ENCODE results near the gene KDM4C. TPM values are rescaled to one million over a fixed set of nuclear protein-coding genes. Genes with fewer than 3 reads are reported as not detected.

KDM4C gene
- polyA plus RNA-seq, 4 donors: 13.4 to 19.0 (median 17.3) TPM

GRCh38 chr9:6897207-6897822 lies 139.5 kb downstream of the KDM4C start:
- no peak for DNase-seq (ENCODE audit: low read depth in 4 of 4, low spot score in 2 of 4)

DNA sequence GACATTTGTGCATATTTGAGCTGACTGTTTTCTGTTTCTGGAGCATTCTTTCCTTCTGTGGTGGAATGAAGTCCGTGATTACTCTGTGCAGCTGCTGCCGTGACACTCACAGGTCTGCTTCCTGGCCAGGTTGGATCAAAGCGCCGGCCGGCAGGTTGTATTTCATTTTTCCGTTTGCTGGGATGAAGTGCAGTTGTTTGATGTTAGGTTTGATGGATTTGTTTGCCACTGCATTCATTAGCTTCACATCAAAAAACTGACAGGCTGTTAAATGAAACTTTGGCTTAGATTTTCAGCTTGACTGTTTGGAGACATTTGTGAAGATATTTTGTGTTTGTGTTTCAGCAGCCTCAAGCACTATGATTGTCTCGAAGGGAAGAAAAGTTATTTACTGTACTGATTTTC lies 140.1 kb downstream of the KDM4C start:
- DNase-seq (ENCODE audit: low read depth in 4 of 4, low spot score in 2 of 4): peak in 3 of 4 donors; percentile 26 to 47 (median 37)

GRCh38 chr9:6899274-6899673 lies 141.5 kb downstream of the KDM4C start:
- DNase-seq (ENCODE audit: low read depth in 4 of 4, low spot score in 2 of 4): no peak

GRCh38 chr9:6900440-6900883 lies 142.7 kb downstream of the KDM4C start:
- no peak for DNase-seq (ENCODE audit: low read depth in 4 of 4, low spot score in 2 of 4)

DNA sequence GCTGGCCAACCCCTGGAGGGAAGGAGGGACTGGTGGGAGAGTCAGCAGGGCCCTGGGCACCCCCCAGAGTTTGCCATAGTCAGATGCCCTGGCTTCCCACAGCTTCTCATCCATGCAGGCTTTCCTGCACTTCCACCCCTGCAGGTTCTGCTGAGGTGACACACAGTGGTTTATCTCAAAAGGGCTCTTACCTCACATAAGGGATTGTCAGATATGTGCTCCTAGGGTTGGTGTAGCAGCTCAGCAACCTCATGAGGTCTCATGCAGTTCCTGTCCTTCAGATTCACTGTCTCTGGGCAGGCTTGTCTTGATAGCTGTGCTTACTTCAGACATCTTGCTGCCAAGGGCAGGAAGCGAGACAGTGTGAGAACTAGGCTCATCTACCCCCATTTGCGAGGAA lies 143.4 kb downstream of the KDM4C start:
- no peak for DNase-seq (ENCODE audit: low read depth in 4 of 4, low spot score in 2 of 4)

- DNase-seq (ENCODE audit: low read depth in 4 of 4, low spot score in 2 of 4): no peak
Observed at GRCh38 chr9:6902423-6902822, 144.7 kb downstream of the KDM4C start.

GRCh38 chr9:6904371-6904770 lies 146.6 kb downstream of the KDM4C start:
- DNase-seq (ENCODE audit: low read depth in 4 of 4, low spot score in 2 of 4): no peak

DNA sequence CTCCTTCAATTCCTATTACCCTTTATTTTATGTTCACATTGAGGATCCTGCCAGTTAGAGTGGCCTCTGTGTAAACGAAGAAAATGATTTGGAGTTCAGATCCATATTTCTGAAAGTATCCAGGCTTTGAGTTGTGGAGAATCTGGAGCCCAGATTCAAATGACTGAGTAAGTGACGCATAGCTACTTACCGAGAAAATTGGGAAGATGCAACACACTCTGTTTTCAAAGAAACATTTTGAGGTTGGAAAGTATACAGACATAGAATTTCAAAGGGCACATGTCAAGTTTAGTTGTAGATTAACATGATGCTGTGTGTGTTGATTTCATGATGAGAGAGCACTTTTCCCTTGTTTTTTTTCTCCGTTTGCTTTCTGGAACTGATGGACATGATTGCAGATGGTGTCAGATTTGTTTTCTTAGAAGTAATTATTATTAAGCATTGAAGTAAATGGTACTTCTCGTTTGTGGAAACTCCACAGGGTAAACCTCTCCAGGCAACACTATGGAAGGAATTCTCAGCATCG lies 148.1 kb downstream of the KDM4C start:
- DNase-seq (ENCODE audit: low read depth in 4 of 4, low spot score in 2 of 4): no peak

DNA sequence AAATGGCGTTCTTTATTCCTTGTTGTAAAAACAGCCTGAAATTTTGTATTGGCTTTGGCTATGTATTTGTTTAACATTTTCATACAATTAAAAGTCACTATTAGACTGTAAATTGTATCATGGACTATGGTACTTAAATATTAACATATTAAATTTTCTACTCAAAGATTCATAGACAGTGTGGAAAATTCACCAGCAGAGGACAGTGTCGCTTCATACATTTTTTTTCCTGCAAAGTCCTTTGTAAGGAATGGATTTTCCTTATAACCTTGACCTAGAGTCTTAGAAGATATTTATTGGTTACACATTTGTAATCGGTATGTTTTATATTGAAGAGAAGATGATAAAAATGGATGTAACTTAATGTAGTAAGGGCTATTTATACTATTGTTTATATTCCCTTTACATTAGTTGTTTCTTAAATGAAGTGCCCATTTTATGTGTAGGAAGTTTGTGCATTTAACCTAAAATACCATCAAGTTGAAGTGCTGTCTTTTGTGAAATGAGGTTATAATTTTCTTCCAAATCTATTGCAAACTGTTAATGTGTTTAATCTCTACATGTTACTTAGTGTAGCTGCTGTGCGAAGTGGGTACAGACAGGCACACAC lies 150.1 kb downstream of the KDM4C start:
- DNase-seq (ENCODE audit: low read depth in 4 of 4, low spot score in 2 of 4): no peak

DNA sequence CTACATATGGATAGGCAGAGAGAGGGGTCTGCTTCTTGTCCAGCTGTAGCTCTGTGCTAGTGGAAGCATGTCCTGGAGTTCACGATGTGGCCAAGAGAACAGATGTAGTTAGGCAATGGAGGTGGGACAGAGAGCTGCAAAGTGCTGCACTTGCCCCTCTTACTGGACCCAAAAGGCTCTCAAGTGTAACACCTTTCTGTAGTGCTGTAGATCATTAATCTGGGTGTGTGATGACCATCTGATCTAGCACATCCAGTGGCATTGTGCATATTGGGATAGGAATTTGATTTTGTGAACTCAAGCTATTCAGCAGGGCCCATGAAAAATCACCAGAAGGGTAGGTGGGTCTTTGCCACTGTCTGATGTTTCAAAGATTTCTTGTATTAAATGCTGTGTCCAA lies 151.4 kb downstream of the KDM4C start:
- DNase-seq (ENCODE audit: low read depth in 4 of 4, low spot score in 2 of 4): no peak

DNA sequence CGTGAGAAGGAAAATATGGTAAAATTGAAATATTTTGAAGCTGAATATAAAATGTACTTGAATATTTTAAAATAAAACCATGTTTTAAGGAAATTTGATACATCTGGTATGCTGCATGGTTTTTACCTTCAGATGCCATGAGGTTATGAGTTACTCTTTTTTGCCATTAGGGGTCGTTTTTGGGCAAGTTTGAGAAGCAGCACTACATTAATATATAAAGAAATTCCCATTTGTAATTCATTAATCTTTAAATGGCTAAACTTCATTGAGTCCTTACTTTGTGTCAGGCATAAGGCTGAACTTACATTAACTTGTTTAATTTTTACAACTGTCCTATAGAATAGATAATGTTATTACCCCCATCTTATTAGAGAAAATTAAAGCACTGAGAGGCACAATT lies 152.3 kb downstream of the KDM4C start:
- no peak for DNase-seq (ENCODE audit: low read depth in 4 of 4, low spot score in 2 of 4)

DNA sequence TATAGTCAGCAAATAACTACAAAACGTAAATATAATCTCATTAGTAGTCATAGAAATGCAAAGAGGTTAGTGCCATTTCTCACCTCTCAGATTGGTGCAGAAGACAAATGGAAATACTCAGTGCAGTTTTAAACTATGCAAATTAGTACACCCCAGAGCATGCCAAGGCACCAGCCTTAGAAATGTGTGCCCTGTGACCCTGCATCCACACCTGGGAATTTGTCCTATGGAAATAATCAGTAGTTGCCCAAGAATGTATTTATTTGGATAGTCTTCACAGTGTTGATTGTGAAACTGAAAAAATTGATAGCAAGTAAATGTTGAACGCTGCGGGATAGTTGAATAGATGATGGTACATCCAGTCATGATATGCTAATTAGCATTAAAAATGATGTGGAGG lies 152.7 kb downstream of the KDM4C start:
- DNase-seq (ENCODE audit: low read depth in 4 of 4, low spot score in 2 of 4): no peak

- DNase-seq (ENCODE audit: low read depth in 4 of 4, low spot score in 2 of 4): no peak
Observed at GRCh38 chr9:6911901-6912638, 154.3 kb downstream of the KDM4C start.

- peak in 1 of 4 donors; percentile 17 for DNase-seq (ENCODE audit: low read depth in 4 of 4, low spot score in 2 of 4)
Observed at GRCh38 chr9:6915635-6916034, 157.9 kb downstream of the KDM4C start.

DNA sequence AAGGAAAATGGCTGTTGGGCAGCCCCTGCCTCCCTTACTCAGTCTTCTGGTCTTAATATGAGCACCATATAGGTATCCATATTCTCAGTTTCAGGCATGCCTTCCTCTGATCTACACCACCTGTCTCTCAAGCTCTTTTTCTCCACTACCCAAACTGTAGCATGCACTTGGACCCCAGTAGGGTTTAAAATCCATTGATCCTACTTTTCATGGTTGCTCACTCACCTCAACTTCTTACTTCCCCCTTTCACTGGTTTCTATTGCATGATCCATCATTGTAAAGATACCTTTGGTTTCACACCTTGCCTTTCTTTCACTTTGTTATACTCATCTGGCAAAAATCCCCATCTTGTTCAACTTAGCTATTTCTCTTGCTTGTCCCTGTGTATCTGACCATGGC lies 159.4 kb downstream of the KDM4C start:
- DNase-seq (ENCODE audit: low read depth in 4 of 4, low spot score in 2 of 4): no peak

DNA sequence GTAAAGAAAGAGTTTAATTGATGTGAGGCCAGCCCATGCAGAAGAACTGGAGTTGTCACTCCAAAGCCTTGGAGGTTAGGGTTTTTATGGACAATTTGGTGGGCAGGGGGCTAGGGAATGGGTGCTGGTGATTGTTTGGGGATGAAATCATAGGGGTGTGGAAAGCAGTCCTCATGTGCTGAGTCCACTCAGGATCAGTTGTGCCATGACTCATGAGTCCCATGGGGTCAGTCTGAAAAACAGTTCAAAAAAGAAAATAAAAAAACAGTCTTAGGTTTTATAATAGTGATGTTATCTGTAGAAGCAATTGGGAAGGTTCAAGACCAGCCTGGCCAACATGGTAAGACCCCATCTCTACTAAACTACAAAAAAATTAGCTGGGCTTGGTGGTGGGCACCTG lies 162.3 kb downstream of the KDM4C start:
- no peak for DNase-seq (ENCODE audit: low read depth in 4 of 4, low spot score in 2 of 4)

DNA sequence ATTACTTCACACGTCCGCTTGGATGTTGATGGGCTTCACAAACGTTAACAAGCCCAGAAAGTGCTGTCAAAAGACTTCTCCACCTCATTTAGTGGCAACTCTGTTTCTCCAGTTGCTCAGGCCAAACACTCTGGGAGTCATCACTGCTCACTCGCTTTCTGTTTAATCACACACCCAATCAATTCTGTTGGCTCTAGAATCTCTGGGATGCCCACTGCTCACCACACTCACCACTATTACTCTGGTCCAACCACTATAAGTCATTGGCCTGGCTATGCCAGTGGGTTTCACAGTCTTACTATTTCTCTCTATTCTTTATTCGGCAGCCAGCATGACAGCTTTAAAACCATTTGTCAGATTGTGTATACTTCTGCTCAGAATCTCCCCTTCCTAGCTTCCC lies 163.5 kb downstream of the KDM4C start:
- DNase-seq (ENCODE audit: low read depth in 4 of 4, low spot score in 2 of 4): no peak

DNA sequence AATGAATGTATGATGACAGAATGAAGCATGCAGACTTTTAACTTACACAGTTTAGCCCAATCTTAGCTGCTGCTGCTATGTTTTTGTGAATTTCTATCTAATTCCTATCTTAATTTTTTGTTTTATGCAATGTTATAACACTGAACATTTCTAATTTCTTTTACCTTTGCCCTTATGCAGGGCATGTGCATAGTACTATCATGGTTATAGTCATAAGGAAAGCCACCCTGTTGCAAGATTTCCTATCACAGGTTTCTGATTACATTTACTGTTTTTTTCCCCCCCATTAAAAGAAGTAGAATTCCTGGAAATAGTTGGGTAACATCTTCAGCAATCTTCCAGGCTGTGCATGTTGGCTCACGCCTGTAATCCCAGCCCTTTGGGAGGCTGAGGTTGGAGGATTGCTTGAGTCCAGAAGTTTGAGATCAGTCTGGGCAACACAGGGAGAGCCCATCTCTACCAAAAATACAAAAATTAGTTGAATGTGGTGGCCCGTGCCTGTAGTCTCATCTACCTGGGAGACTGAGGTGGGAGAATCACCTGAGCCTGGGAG lies 164.4 kb downstream of the KDM4C start:
- no peak for DNase-seq (ENCODE audit: low read depth in 4 of 4, low spot score in 2 of 4)

- no peak for DNase-seq (ENCODE audit: low read depth in 4 of 4, low spot score in 2 of 4)
Observed at GRCh38 chr9:6922680-6923079, 164.9 kb downstream of the KDM4C start.

GRCh38 chr9:6923086-6923485 lies 165.3 kb downstream of the KDM4C start:
- no peak for DNase-seq (ENCODE audit: low read depth in 4 of 4, low spot score in 2 of 4)

- no peak for DNase-seq (ENCODE audit: low read depth in 4 of 4, low spot score in 2 of 4)
Observed at GRCh38 chr9:6924149-6924548, 166.4 kb downstream of the KDM4C start.
